ENCODE data around the gene NTM. TPM values are rescaled to one million over a fixed set of nuclear protein-coding genes. Genes with fewer than 3 reads are reported as not detected.

The NTM gene
- total RNA-seq, 6 donors from 2014 or later: 4.1 to 151 (median 115) TPM

DNA sequence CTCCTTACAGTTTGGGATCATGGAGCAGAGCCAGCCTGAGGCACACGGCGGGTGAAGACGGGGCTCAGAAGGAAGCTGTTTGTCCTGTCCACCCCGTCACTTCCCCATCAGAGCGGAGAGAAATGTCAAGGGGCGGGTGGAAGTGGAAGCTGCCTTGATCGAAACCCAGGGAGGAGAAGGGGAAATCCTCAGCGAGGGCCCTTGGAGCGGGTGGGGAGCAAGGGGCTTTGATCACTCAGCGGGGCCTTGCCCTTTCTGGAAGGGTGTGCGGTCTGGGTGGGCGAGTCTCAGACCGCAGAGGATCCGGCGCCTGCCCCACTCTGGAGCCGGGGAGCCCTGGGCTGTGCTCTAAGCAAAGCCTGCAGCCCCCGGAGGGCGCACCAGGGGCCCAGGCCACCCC is 320.4 kb downstream of the NTM start:
- ATAC-seq (ENCODE audit: low FRiP score in 2 of 2) (no peak), DNase-seq (no peak)
- Histone ChIP-seq H3K4me3 (no peak overlapping the region), H3K27ac (no peak overlapping the region), H3K4me1 (peaks cover 0 to 18% (median 11%) of the 10 kb centered on the region in 4 donors), H3K9me3 (no peaks in the 10 kb centered on the region), H3K27me3 (no peaks in the 10 kb centered on the region), H3K36me3 (no peaks in the 10 kb centered on the region)
- WGBS, 2 donors: 86 to 90% methylated on average over 16 to 18 of the region's 18 CpGs
- TF ChIP-seq POLR2A (IDR thresholded peaks at IDR 0.05) (no peak), EP300 (IDR thresholded peaks at IDR 0.05) (no peak), CTCF (IDR thresholded peaks at IDR 0.05) (no peak), POLR2AphosphoS5 (IDR thresholded peaks at IDR 0.05) (no peak)

GRCh38 chr11:131691181-131692041 is 321.0 kb downstream of the NTM start:
- H3K4me3 ChIP-seq: no peak overlapping the region
- no peaks in the 10 kb centered on the region for H3K36me3 ChIP-seq
- H3K9me3 ChIP-seq: no peaks in the 10 kb centered on the region
- DNase-seq (peak in 1 of 2 donors; percentile 88), ATAC-seq (ENCODE audit: low FRiP score in 2 of 2) (peak in 1 of 2 donors; percentile 51)
- 26 to 53% methylated on average over 41 to 63 of the region's 65 CpGs for WGBS, 2 donors
- no peaks in the 10 kb centered on the region for H3K27me3 ChIP-seq
- no peak overlapping the region for H3K27ac ChIP-seq
- H3K4me1 ChIP-seq: peaks cover 0 to 18% (median 11%) of the 10 kb centered on the region in 4 donors
- no peak for TF ChIP-seq POLR2A (IDR thresholded peaks at IDR 0.05)
- TF ChIP-seq POLR2AphosphoS5 (IDR thresholded peaks at IDR 0.05): no peak
- peak; percentile 36 to 61 (median 47) for TF ChIP-seq CTCF (IDR thresholded peaks at IDR 0.05)

- no peak for ATAC-seq (ENCODE audit: low FRiP score in 2 of 2)
- no peaks in the 10 kb centered on the region for H3K36me3 ChIP-seq
- H3K27ac ChIP-seq: no peak overlapping the region
- TF ChIP-seq EP300 (IDR thresholded peaks at IDR 0.05) (no peak), POLR2A (IDR thresholded peaks at IDR 0.05) (no peak), POLR2AphosphoS5 (IDR thresholded peaks at IDR 0.05) (no peak), CTCF (IDR thresholded peaks at IDR 0.05) (no peak)
- H3K4me3 ChIP-seq: no peak overlapping the region
- H3K4me1 ChIP-seq: peaks cover 0 to 18% (median 11%) of the 10 kb centered on the region in 4 donors
- no peaks in the 10 kb centered on the region for H3K27me3 ChIP-seq
- DNase-seq: no peak
- no peaks in the 10 kb centered on the region for H3K9me3 ChIP-seq
Observed at GRCh38 chr11:131692151-131692550, 321.7 kb downstream of the NTM start.

GRCh38 chr11:131692961-131693360 is 322.5 kb downstream of the NTM start:
- DNase-seq (no peak), ATAC-seq (ENCODE audit: low FRiP score in 2 of 2) (no peak)
- no peak overlapping the region for H3K4me3 ChIP-seq
- no peaks in the 10 kb centered on the region for H3K27me3 ChIP-seq
- 61 to 83% methylated on average over 1 of the region's 1 CpG for WGBS, 2 donors
- no peaks in the 10 kb centered on the region for H3K36me3 ChIP-seq
- H3K27ac ChIP-seq: no peak overlapping the region
- peaks cover 0 to 14% (median 8%) of the 10 kb centered on the region in 4 donors for H3K4me1 ChIP-seq
- H3K9me3 ChIP-seq: no peaks in the 10 kb centered on the region
- TF ChIP-seq POLR2AphosphoS5 (IDR thresholded peaks at IDR 0.05): no peak
- TF ChIP-seq POLR2A (IDR thresholded peaks at IDR 0.05): no peak

GRCh38 chr11:131693756-131694155 is 323.3 kb downstream of the NTM start:
- DNase-seq (no peak), ATAC-seq (ENCODE audit: low FRiP score in 2 of 2) (no peak)
- H3K4me3 ChIP-seq: no peak overlapping the region
- H3K9me3 ChIP-seq: no peaks in the 10 kb centered on the region
- TF ChIP-seq CTCF (IDR thresholded peaks at IDR 0.05): no peak
- WGBS, 2 donors: 43 to 59% methylated on average over 4 of the region's 4 CpGs
- no peak overlapping the region for H3K27ac ChIP-seq
- peaks cover 0 to 9% (median 3%) of the 10 kb centered on the region in 4 donors for H3K4me1 ChIP-seq
- H3K27me3 ChIP-seq: no peaks in the 10 kb centered on the region
- no peaks in the 10 kb centered on the region for H3K36me3 ChIP-seq
